OCI-LY1 (cell line): ENCODE measurements around the gene LRFN2.

Source experiments
- H2AFZ ChIP-seq: fragments of 200-600 bp; sonication (generic), shearing (Covaris generic); 2 replicates; pipeline ENCODE4 v1.6.0; 2014; ENCODE audit warnings: antibody characterized with exemption, mild to moderate bottlenecking, low read length
- H3F3A ChIP-seq: fragments of 200-600 bp; sonication (generic), shearing (Covaris generic); 2 replicates; pipeline ENCODE4 v1.6.0; 2014; ENCODE audit warnings: mild to moderate bottlenecking, antibody characterized with exemption, low read length, moderate library complexity; ENCODE audit not compliant: insufficient read depth
- H3K27ac ChIP-seq: fragments of 200-600 bp; sonication (generic); 2 replicates; pipeline ENCODE4 v1.5.1; 2014; ENCODE audit warnings: low read length, mixed run types, mild to moderate bottlenecking, low read depth; ENCODE audit not compliant: poor library complexity, severe bottlenecking
- H3K27me3 ChIP-seq: fragments of 200-600 bp; sonication (generic); 2 replicates; pipeline ENCODE4 v1.6.0; 2014; ENCODE audit warnings: antibody characterized with exemption, mild to moderate bottlenecking, low read length, moderate library complexity; ENCODE audit not compliant: insufficient read depth
- H3K36me3 ChIP-seq: fragments of 200-600 bp; sonication (generic); 2 replicates; pipeline ENCODE4 v1.6.1; 2014; ENCODE audit warnings: mild to moderate bottlenecking, antibody characterized with exemption, low read length, moderate library complexity, mixed read lengths; ENCODE audit not compliant: insufficient read depth
- H3K4me1 ChIP-seq: fragments of 200-600 bp; sonication (generic); 2 replicates; pipeline ENCODE4 v1.5.1; 2014; ENCODE audit warnings: mild to moderate bottlenecking, low read length, moderate library complexity; ENCODE audit not compliant: insufficient read depth, severe bottlenecking
- H3K4me2 ChIP-seq: fragments of 200-600 bp; sonication (generic), shearing (Covaris generic); 2 replicates; pipeline ENCODE4 v1.6.1; 2014; ENCODE audit warnings: low read length
- H3K4me3 ChIP-seq: fragments of 200-600 bp; sonication (generic); 2 replicates; pipeline ENCODE4 v1.5.1; 2014; ENCODE audit warnings: low read length, low read depth, mild to moderate bottlenecking, mixed read lengths; ENCODE audit not compliant: poor library complexity, severe bottlenecking
- H3K79me2 ChIP-seq: fragments of 200-600 bp; shearing (Covaris generic); 2 replicates; pipeline ENCODE4 v1.6.1; 2016; ENCODE audit warnings: mixed run types, low read length, mixed read lengths; ENCODE audit not compliant: insufficient read depth
- H3K9ac ChIP-seq: fragments of 200-600 bp; sonication (generic), shearing (Covaris generic); 2 replicates; pipeline ENCODE4 v1.6.1; 2014; ENCODE audit warnings: mild to moderate bottlenecking, low read length, mixed read lengths
- H3K9me2 ChIP-seq: fragments of 200-600 bp; sonication (generic), shearing (Covaris generic); 2 replicates; pipeline ENCODE4 v1.6.1; 2014; ENCODE audit warnings: low read depth, mild to moderate bottlenecking, low read length, mixed read lengths
- H3K9me3 ChIP-seq: fragments of 200-600 bp; shearing (Covaris generic); 2 replicates; pipeline ENCODE4 v1.6.1; 2014; ENCODE audit warnings: low read length, mixed read lengths
- H4K20me1 ChIP-seq: fragments of 200-600 bp; sonication (generic), shearing (Covaris generic); 2 replicates; pipeline ENCODE4 v1.6.0; 2016; ENCODE audit warnings: mild to moderate bottlenecking, low read length; ENCODE audit not compliant: insufficient read depth
- CTCF ChIP-seq: fragments of 200-600 bp; sonication (generic), shearing (Covaris generic); IDR thresholded peaks from 2 replicates; pipeline ENCODE4 v1.5.1; 2017; ENCODE audit warnings: mild to moderate bottlenecking, antibody characterized with exemption, low read length, moderate library complexity, mixed read lengths
- EZH2 ChIP-seq: fragments of 200-600 bp; sonication (generic), shearing (Covaris generic); IDR thresholded peaks from 2 replicates; pipeline ENCODE4 v1.8.0; 2017; ENCODE audit warnings: borderline replicate concordance, mixed run types, mild to moderate bottlenecking, antibody characterized with exemption, low read length, moderate library complexity, mixed read lengths

The LRFN2 gene

GRCh38 chr6:40398810-40399477, 188.2 kb downstream of the LRFN2 start:
- no peak overlapping the region for H3K4me2 ChIP-seq
- TF ChIP-seq CTCF (no peak), EZH2 (no peak)

GRCh38 chr6:40398034-40398691, 189.0 kb downstream of the LRFN2 start:
- no peak overlapping the region for H3K27ac ChIP-seq
- H2AFZ ChIP-seq: no peak overlapping the region
- no peaks in the 10 kb centered on the region for H3K27me3 ChIP-seq

More at GRCh38 chr6:40398810-40399477, 188.2 kb downstream of the LRFN2 start:
- Histone ChIP-seq H3K4me3 (no peak overlapping the region), H3K27ac (no peak overlapping the region), H3K4me1 (no peaks in the 10 kb centered on the region), H4K20me1 (no peaks in the 10 kb centered on the region), H3K9ac (no peak overlapping the region), H3K79me2 (no peaks in the 10 kb centered on the region), H3K36me3 (no peaks in the 10 kb centered on the region), H3F3A (no peaks in the 10 kb centered on the region), H3K27me3 (no peaks in the 10 kb centered on the region), H2AFZ (no peak overlapping the region), H3K9me3 (no peaks in the 10 kb centered on the region), H3K9me2 (no peaks in the 10 kb centered on the region)

GRCh38 chr6:40397287-40398033, 189.7 kb downstream of the LRFN2 start:
- TF ChIP-seq EZH2: no peak
- TF ChIP-seq CTCF: no peak

More at GRCh38 chr6:40398034-40398691, 189.0 kb downstream of the LRFN2 start:
- no peak overlapping the region for H3K9ac ChIP-seq
- TF ChIP-seq EZH2 (no peak), CTCF (no peak)
- H3K79me2 ChIP-seq: no peaks in the 10 kb centered on the region
- H3K9me3 ChIP-seq: no peaks in the 10 kb centered on the region
- H3K9me2 ChIP-seq: no peaks in the 10 kb centered on the region
- H3K4me3 ChIP-seq: no peak overlapping the region
- H3K36me3 ChIP-seq: no peaks in the 10 kb centered on the region
- no peak overlapping the region for H3K4me2 ChIP-seq
- no peaks in the 10 kb centered on the region for H3K4me1 ChIP-seq
- no peaks in the 10 kb centered on the region for H3F3A ChIP-seq
- H4K20me1 ChIP-seq: no peaks in the 10 kb centered on the region

More at GRCh38 chr6:40397287-40398033, 189.7 kb downstream of the LRFN2 start:
- H3K9me2 ChIP-seq: no peaks in the 10 kb centered on the region
- no peak overlapping the region for H3K4me2 ChIP-seq
- H4K20me1 ChIP-seq: no peaks in the 10 kb centered on the region
- H3F3A ChIP-seq: no peaks in the 10 kb centered on the region
- no peaks in the 10 kb centered on the region for H3K9me3 ChIP-seq
- no peak overlapping the region for H2AFZ ChIP-seq
- no peaks in the 10 kb centered on the region for H3K36me3 ChIP-seq
- no peaks in the 10 kb centered on the region for H3K4me1 ChIP-seq
- no peaks in the 10 kb centered on the region for H3K79me2 ChIP-seq
- H3K27ac ChIP-seq: no peak overlapping the region
- no peak overlapping the region for H3K4me3 ChIP-seq
- H3K9ac ChIP-seq: no peak overlapping the region
- no peaks in the 10 kb centered on the region for H3K27me3 ChIP-seq
